SK-N-DZ (cell line): ENCODE results near the gene CUX1. TPM values are rescaled to one million over a fixed set of nuclear protein-coding genes. Genes with fewer than 3 reads are reported as not detected.

Experiments
- DNase-seq: peaks from one replicate; pipeline ENCODE4 v3.0.0-alpha.2; 2015; ENCODE audit warnings: low spot score
- polyA plus RNA-seq, 2 experiments: library from polyadenylated mRNA; depleted of rRNA; stranded (reverse); fragments of >200 nt; gene quantifications; 2 replicates each; pipeline ENCODE4 v1.2.3, GENCODE V29; 2014

Gene CUX1, protein sequence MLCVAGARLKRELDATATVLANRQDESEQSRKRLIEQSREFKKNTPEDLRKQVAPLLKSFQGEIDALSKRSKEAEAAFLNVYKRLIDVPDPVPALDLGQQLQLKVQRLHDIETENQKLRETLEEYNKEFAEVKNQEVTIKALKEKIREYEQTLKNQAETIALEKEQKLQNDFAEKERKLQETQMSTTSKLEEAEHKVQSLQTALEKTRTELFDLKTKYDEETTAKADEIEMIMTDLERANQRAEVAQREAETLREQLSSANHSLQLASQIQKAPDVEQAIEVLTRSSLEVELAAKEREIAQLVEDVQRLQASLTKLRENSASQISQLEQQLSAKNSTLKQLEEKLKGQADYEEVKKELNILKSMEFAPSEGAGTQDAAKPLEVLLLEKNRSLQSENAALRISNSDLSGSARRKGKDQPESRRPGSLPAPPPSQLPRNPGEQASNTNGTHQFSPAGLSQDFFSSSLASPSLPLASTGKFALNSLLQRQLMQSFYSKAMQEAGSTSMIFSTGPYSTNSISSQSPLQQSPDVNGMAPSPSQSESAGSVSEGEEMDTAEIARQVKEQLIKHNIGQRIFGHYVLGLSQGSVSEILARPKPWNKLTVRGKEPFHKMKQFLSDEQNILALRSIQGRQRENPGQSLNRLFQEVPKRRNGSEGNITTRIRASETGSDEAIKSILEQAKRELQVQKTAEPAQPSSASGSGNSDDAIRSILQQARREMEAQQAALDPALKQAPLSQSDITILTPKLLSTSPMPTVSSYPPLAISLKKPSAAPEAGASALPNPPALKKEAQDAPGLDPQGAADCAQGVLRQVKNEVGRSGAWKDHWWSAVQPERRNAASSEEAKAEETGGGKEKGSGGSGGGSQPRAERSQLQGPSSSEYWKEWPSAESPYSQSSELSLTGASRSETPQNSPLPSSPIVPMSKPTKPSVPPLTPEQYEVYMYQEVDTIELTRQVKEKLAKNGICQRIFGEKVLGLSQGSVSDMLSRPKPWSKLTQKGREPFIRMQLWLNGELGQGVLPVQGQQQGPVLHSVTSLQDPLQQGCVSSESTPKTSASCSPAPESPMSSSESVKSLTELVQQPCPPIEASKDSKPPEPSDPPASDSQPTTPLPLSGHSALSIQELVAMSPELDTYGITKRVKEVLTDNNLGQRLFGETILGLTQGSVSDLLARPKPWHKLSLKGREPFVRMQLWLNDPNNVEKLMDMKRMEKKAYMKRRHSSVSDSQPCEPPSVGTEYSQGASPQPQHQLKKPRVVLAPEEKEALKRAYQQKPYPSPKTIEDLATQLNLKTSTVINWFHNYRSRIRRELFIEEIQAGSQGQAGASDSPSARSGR (N-terminal part only)
- polyA plus RNA-seq (2014; cell fraction: cytosol; rRNA removed) = 22.8 and 23.2 TPM in 2 replicates
- 8.9 and 11.5 TPM in 2 replicates for polyA plus RNA-seq (2014; cell fraction: nucleus; rRNA removed)

DNA sequence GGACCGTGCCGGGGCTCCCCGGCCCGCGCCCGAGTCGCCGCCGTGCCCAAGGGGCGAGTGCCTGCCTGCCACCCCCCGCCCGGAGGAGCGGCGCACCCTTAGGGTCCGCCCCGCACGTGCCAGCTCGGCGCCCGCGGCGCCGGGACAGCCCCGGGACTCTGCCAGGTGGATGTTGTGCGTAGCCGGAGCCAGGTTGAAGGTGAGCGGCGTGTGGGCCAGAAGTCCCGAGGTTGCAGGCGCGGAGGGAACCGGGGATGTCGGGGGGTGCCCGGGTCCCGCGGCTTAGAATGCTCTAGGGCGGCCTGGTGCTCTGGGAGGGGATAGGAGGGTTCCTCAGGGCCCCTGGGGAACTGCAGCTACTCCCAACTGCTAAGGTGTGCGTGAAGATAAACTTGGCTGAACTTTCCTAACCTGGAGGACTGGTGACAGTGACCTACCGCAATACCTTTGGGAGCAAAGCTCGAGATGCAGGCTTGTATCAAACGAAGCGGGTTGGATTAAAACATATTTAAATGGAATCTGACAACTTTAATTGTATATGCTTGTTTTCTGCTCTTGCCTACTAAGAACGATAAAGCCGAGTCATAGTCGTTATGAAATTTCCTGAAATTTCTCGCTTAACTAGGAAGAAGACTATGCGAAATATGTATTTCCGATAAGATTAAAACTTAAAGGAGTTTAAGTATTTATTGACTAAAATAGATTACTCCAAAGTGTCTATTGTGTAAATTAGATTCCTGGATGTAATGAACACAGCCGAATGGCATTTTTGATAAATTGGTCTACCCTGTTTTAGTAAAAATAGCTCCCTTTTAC lies at the start of gene CUX1:
Gene CUX1, plus strand, starts transcription at position 156 of the 816 bp plus-strand sequence. Its CDS starts 14 bp downstream, at position 170.
- no peak for DNase-seq

DNA sequence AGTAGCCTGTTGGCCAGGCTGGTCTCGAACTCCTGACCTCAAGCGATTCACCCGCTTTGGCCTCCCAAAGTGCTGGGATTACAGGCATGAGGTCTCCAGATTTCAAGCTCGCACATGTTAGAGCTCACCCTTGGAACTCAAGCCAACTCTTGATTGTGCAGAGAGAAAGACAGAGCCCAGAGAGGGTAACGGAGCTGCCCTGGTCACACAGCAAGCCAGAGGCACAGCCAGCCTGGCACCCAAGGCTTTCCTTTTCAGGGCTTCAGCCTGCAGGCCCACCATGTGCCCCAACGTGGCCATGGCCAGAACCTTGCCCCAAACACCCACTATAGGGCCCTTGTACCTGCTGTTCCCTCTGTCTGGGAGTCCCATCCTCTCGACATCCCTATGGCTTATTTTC lies 49.1 kb upstream of the CUX1 start:
- DNase-seq = no peak

DNA sequence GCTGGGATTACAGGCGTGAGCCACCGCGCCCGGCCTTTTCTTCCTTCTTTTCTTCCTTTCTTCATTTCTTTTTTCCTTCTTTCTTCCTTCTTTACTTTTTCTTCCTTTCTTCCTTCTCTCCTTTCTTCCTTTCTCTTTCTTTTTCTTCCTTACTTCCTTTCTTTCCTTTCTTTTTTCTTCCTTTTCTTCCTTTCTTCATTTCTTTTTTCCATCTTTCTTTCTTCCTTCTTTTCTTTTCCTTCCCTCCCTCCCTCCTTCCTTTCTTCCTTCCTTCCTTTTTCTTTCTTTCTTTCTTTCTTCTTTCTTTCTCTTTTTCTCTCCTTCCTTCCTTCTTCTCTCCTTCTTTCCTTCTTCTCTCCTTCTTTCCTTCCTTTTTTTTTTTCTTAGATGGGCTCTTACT lies 47.0 kb upstream of the CUX1 start:
- no peak for DNase-seq

DNA sequence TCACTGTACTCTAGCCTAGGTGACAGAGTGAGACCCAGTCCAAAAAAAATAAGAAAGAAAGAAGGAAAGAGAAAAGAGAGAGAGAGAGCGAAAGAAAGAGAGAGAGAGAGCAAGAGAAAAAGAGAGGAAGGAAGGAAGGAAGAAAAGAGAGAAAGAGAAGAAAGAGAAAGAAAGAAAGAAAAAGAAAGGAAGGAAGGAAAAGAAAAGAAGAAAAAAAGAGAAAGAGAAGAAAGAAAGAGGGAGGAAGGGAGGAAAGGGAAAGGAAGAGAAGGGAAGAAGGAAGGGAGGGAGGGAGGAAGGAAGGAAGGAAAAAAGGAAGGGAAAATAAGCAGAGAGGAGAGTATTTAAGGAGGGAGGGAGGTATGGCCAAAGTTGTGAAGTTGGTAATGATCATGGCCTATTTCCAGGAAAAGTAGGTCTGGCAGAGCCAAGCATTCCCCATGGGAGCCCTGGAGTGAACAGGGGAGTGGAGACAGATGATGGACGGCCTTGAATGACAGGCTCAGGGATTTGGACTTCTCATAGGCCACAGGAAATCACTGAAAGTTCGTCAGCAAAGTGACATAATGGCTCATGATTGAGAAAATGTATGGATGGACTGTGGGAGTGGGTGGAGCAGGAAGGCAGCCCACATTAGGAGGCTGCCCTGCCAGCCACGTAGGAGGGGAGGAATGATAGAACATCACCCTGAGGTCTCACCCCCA lies 44.8 kb upstream of the CUX1 start:
- DNase-seq = no peak

DNA sequence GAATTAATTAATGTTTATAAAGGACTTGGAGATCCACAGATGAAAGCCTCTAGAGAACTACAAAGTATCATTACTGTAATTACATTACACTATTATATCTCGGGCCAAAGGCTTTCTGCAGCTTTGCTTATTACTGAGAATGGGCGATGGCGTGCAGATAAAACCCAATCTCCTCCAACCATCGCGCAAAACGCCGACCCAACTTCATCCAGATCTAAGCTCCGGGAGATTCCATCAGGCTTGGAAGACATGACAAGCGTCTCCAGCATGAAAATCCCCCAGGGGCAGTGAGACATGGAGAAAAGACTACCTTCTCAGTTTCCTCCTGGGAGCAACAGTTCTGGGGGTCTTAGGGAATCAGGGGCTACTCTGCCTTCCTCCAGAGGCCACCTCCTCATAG lies 42.2 kb upstream of the CUX1 start:
- no peak for DNase-seq

DNA sequence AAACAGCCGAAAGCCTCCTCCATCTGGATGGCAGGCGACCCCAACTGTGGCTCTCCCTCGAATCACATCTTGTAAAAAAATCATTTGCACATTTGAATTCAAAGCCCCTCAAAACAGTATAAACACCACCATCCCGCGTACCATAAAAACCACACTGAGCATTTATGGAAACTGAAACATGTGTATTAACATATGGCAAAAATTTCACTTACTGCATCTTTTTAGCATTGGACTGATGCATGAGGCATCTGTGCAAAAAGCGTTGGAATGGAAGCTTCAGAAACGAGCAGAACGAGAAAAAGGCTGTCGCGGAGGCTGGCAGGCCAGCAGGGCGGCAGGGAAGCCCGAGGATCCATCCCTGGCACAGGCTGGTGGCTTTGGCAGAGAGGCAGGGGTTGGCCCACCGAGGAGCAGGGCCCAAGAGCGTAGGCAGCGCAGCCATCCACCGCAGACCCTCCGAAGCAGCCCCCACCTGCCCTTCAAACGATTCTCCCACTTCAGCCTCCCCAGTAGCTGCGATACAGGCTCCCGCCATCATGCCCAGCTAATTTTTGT lies 39.3 kb upstream of the CUX1 start:
- DNase-seq = no peak

DNA sequence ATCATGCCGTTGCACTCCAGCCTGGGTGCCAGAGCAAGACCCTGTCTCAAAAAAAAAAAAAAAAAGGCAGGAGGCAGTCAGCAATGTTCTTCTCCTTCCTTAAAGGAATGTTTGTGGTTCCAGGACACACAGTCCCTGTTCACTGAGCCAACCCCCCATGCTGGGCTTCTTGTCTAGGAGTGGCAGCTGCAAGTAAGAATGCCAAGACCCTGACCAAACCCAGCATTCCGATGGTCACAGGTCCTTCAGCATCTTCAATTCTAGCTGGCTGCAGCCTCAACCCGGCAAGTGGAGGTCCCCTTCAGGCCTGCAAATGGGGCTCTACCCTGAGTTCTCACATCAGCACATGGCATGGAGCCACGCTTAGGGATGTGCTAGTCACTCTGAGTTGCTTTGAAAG lies 38.2 kb upstream of the CUX1 start:
- DNase-seq = no peak

DNA sequence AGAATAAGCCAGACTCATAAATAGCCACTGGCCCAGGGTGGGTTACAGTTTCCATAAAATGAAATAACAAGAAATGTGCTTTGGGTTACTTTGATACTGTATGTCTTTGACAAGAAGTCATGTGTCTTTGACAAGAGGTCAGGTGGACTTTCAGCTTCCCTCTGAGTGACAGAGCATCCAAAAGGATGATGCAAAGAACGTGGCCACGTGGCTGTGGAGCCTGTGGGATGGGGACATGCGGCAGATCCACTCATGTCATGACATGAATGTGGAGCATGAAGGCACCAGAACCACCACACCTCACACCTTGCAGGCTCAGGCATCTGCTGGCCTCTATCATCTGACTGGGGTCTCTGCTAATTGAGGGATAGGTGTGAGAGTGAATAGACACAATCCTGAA lies 37.1 kb upstream of the CUX1 start:
- DNase-seq = no peak

DNA sequence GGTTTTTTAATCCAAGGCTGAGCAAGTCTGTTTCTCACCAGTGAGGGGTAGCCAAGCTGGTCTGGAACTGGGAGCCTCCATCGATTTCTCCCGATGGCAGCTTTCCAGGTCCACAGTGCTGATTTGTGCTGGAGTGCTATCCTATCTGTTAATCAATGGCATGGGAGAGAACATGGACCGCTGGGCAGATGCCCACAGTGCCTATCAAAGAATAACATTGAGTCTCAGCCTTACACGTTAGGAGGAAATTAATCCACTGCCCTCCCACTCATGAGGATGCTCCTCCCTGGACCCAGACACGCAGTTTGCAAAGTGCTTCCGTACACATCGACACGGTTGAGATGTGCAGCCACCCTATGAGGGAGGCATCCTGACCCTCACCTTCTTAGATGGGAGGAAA lies 36.0 kb upstream of the CUX1 start:
- no peak for DNase-seq

DNA sequence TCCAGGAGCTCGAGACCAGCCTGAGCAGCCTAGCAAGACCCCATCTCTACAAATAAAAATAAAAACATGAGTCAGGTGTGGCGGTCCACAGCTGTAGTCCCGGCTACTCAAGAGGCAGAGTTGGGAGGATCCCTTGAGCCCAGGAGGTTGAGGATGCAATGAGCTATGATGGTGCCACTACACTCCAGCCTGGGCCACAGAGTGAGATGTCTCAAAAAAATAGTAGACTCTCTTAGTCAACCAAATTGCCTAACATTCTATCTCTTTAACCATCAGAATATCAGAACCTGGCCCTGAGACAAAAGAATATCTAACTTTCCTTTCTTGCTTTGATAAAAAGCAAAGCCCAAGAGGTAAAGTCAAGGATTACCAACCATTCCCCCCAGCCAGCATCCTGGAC lies 35.0 kb upstream of the CUX1 start:
- DNase-seq = no peak

DNA sequence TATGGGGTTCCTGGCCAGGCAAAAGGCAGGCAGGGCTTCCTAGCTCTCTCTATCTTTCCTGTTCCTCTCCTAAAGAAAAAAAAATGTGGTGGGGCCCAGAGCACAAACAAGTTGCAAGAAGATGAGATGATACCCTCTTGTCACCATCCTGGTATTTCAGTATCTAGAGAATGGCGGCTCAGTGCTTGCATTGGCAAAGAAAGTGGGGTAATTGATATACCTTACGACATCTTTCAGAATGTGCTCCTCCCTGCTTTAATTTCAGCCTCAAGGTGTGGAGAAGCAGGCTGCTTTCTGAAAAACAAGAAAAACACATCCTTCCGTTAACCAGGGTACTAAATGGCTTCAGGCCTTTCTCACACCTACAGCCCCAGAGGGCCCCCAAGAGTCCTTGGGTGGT lies 34.5 kb upstream of the CUX1 start:
- DNase-seq = no peak

DNA sequence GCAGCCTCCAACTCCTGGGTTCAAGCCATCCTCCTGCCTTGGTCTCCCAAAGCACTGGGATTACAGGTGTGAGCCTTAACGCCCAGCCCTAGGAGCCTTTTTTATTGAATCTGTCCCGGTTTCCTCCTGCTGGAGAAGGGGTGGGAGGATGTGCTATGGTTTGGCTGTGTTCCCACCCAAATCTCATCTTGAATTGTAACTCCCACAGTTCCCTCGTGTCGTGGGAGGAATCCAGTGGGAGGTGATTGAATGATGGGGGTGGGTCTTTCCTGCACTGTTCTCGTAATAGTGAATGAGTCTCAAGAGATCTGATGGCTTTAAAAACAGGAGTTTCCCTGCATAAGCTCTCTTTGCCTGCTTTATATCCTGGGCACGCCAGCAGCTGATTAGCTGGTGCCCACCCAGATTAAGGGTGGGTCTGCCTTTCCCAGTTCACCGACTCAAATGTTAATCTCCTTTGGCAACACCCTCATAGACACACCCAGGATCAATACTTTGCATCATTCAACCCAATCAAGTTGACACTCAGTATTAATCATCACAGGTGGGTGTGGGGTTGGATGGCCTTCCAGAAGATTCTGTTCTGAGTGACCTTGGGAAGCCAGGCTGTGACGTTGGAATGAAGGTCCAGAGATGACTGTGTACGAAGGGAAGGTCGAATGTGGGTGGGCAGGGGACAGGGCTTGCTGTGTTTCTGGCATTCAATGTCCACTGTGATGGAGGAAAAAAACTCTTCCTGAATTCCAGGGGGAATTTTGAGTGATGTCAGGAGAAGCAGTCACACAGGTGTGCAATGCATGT lies 33.8 kb upstream of the CUX1 start:
- no peak for DNase-seq

DNA sequence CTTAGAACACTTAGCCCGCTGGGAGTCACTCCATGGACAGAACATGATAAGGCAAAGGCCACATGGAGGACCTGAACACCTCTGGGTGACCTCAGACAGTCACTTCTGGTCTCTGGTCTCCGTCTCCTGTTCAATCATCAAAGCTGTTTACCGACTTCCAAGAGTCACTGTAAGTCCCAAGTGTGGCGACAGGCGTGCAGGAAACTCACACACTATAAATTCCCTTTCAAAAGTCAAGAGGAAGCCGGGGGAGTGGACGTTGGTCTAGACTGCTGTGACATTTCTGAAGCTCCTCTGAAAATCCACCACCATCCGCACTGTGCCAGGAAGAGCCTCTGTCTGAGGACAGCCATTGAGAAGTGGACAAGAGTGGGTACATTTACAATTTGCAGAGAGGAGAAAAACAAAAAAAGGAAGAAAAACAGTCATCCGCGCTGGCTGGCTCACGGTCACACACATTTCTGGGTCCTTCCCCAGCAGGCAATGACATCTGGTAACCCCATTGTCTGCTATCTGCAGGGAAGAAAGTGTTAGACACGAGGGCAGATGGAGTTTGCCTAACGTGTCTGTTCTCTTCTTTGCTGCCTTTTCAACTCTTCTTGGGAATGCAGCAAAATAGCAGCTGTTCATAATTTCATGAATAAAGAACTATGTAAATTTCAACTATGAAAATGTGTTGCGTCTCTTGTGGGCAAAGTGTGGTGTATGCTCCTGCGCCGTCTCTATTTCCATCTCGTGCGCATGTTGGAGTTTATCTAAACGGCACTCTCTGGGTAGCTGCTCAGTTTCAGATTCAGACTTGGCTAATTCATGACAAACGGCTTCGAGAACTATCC lies 32.9 kb upstream of the CUX1 start:
- DNase-seq = no peak

DNA sequence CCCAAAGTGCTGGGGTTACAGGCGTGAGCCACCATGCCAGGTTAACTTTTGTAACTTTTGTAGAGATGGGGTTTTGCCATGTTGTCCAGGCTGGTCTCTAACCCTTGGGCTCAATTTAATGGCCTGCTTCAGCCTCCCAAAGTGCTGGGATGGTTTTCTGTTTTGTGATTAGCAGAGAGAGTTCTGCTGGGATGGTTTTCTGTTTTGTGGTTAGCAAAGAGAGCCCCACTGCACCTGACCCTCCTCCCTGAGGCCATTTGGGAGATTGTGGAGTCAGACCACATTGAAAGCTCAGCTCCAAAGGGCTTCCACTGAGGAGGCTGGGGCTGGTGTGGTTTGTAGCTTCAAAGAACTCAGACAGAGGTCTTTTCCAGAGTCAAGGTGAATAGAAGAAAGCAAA lies 29.6 kb upstream of the CUX1 start:
- no peak for DNase-seq

DNA sequence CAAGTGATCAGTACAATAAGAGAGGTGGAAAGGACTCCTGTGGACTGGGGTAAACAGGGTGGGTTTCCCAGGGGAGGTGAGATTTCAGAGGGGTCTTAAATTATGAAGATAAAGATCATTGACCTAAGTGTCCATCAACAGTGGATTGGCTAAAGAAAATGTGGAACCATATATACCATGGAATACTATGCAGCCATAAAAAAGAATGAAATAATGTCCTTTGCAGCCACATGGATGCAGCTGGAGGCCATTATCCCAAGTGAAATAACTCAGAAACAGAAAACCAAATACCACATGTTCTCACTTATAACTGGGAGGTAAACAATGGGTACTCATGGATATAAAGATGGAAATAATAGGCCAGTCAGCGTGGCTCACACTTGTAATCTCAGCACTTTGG lies 28.9 kb upstream of the CUX1 start:
- DNase-seq = no peak

DNA sequence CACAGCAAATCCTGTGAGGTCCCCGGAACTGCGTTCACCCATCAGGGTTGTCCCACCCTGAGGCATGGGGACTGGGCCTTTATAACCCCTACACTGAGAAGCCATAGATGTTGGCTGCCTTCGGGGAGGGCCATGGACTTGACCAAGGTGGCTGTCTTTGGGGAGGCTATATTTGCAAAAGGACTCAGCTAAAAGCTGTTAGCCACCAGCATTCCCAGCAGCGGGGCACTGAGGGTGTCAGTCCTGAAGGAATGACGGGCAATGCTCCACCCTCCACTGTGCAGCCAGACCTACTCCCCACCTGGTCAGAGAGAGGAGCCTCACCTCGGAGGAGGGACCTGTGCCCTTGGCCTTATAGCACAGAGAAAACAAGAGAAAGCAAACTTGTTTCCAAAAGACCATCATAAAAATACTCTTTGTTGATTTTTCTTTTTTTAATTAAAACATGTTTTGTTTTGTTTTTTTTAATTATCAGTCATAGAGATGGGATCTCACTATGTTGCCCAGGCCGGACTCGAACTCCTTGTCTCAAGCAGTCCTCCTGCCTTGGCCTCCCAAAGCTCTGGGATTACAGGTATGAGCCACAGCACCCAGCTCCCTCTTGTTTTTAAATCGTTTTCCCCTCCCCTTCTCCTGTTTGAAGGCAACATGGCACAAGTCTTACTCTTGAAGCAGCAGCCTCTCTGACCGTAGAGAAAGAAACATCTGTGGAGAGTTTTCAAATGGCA lies 26.7 kb upstream of the CUX1 start:
- no peak for DNase-seq

DNA sequence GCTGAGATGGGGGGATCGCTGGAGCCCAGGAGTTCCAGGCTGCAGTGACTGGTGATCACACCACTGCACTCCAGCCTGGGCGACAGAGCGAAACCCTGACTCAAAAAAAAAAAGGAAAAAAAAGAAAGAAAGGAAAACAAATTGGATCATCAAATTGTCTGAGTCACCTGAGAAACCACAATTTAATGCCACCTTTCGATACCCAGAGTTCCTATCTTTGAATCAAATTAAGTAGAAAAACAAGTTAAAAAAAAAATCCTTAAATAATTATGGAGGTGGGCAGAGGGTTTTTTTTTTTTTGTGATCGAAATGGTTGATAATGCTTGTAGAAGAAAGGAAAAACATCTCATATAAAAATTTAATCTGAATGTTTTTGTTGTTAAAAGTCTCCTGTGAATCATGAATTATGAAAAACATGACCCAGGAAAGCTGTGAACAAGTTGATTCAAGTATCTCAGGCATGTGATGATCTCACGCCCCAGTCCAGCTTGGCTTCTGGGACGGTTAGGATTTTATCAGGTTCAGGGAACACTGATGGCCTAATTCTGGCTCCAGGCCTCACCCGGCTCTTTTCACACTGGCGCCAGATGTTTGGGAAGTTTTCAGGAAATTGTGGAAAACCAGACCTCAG lies 25.3 kb upstream of the CUX1 start:
- DNase-seq = no peak
